HCT116 (cell line): ENCODE measurements around the gene AIFM1. TPM values are rescaled to one million over a fixed set of nuclear protein-coding genes. Genes with fewer than 3 reads are reported as not detected.

Experiments
- ATAC-seq: fragments of 200-7000 bp; cut with Tn5 transposase; 2 replicates; pipeline ENCODE4 v1.9.1; 2020; ENCODE audit warnings: mild to moderate bottlenecking, moderate library complexity
- BruUV-seq: library from RNA; stranded (reverse); fragments of 400-500 nt; replicated peaks from 2 replicates; lab custom pipeline; 2021; lab: Mats Ljungman, UMichigan
- CTCF ChIA-PET: fragments of 300-600 bp; sonication (Branson Sonifier 250); formaldehyde crosslinking; loops from one replicate; lab custom pipeline; 2021; ENCODE audit warnings: antibody characterized with exemption; lab: Charles Lee
- POLR2A ChIA-PET: fragments of 300-600, 350-600 bp; sonication (Branson Sonifier 250); formaldehyde crosslinking; loops from one replicate; lab custom pipeline; 2021; ENCODE audit warnings: antibody characterized with exemption; lab: Charles Lee
- RAD21 ChIA-PET, 2 experiments: fragments of 300-600 bp; sonication (Branson Sonifier 250); formaldehyde crosslinking; loops; one replicate each; lab custom pipeline; 2023; ENCODE audit warnings: low total read pairs in 2 of 2; ENCODE audit not compliant: uncharacterized antibody in 2 of 2, unreplicated experiment in 2 of 2, low non-redundant PET in 1 of 2; lab: Charles Lee
- DNase-seq: peaks from one replicate; pipeline ENCODE4 v3.0.0-alpha.2; 2010; ENCODE audit warnings: low read depth, low spot score
- H2AFZ ChIP-seq: fragments of 200-600 bp; shearing (Covaris generic), sonication (generic); 2 replicates; pipeline ENCODE4 v1.6.1; 2017; ENCODE audit warnings: low read depth, mixed run types, mixed read lengths, antibody characterized with exemption, low read length; ENCODE audit not compliant: poor library complexity, severe bottlenecking
- H3K27ac ChIP-seq: 2 replicates; pipeline ENCODE4 v1.5.1; 2012; ENCODE audit warnings: low read depth, low read length
- H3K27me3 ChIP-seq: fragments of 200-600 bp; sonication (generic); 2 replicates; pipeline ENCODE4 v1.6.1; 2016; ENCODE audit warnings: mixed run types, low read length, mixed read lengths; ENCODE audit not compliant: insufficient read depth
- H3K36me3 ChIP-seq, 2 experiments: fragments of 200-500 bp in 1 of 2; fragments of 200-600 bp in 1 of 2; sonication (Bioruptor generic) in 1 of 2; sonication (generic) in 1 of 2; 2 replicates each; pipeline versions ENCODE4 v1.5.1 to v1.6.1; 2014 to 2016; ENCODE audit warnings: low read length in 2 of 2, inconsistent platforms in 1 of 2, mixed read lengths in 1 of 2, mixed run types in 1 of 2; ENCODE audit not compliant: insufficient read depth in 2 of 2, control insufficient read depth in 1 of 2
- H3K4me1 ChIP-seq, 2 experiments: fragments of 200-600 bp in 1 of 2; sonication (generic) in 1 of 2; 2 replicates each; pipeline versions ENCODE4 v1.5.1 to v1.6.1; 2012 to 2017; ENCODE audit warnings: low read length in 2 of 2, inconsistent platforms in 1 of 2, mild to moderate bottlenecking in 1 of 2, mixed read lengths in 1 of 2, mixed run types in 1 of 2, moderate library complexity in 1 of 2; ENCODE audit not compliant: insufficient read depth in 2 of 2, control insufficient read depth in 1 of 2
- H3K4me2 ChIP-seq: fragments of 200-600 bp; sonication (generic); 2 replicates; pipeline ENCODE4 v1.6.1; 2017; ENCODE audit warnings: mixed run types, low read length, mixed read lengths
- H3K4me3 ChIP-seq, 2 experiments: fragments of 200-600 bp in 1 of 2; sonication (generic) in 1 of 2; replicated peaks in 1 of 2; 2 replicates each; pipeline ENCODE4 v1.5.1; 2011 to 2016; ENCODE audit warnings: low read length in 2 of 2, control low read depth in 1 of 2, low read depth in 1 of 2, mild to moderate bottlenecking in 1 of 2, mixed read lengths in 1 of 2, mixed run types in 1 of 2
- H3K79me2 ChIP-seq: fragments of 200-600 bp; sonication (generic); 2 replicates; pipeline ENCODE4 v1.6.1; 2017; ENCODE audit warnings: mild to moderate bottlenecking, mixed run types, low read length, moderate library complexity, mixed read lengths; ENCODE audit not compliant: insufficient read depth
- H3K9ac ChIP-seq: fragments of 200-600 bp; sonication (generic); 2 replicates; pipeline ENCODE4 v1.6.1; 2016; ENCODE audit warnings: low read length, mixed read lengths
- H3K9me2 ChIP-seq: fragments of 200-600 bp; sonication (generic), shearing (Covaris generic); 2 replicates; pipeline ENCODE4 v1.6.1; 2017; ENCODE audit warnings: mixed run types, mild to moderate bottlenecking, moderate library complexity; ENCODE audit not compliant: insufficient read depth
- H3K9me3 ChIP-seq, 2 experiments: fragments of 200-500 bp in 1 of 2; fragments of 200-600 bp in 1 of 2; sonication (Bioruptor generic) in 1 of 2; sonication (generic) in 1 of 2; 2 replicates each; pipeline ENCODE4 v1.6.1; 2014 to 2017; ENCODE audit warnings: low read length in 2 of 2, mixed read lengths in 2 of 2, inconsistent platforms in 1 of 2, low read depth in 1 of 2, mild to moderate bottlenecking in 1 of 2, mixed run types in 1 of 2, moderate library complexity in 1 of 2; ENCODE audit not compliant: control insufficient read depth in 1 of 2, insufficient read depth in 1 of 2
- H4K20me1 ChIP-seq: fragments of 200-600 bp; sonication (generic), shearing (Covaris generic); 2 replicates; pipeline ENCODE4 v1.6.1; 2017; ENCODE audit warnings: mixed run types, mild to moderate bottlenecking, moderate library complexity; ENCODE audit not compliant: insufficient read depth
- EGR1 ChIP-seq: IDR thresholded peaks from 2 replicates; pipeline ENCODE4 v1.6.1; 2012; ENCODE audit warnings: low read depth
- ELF1 ChIP-seq: IDR thresholded peaks from 2 replicates; pipeline ENCODE4 v1.6.1; 2012; ENCODE audit warnings: low read depth, borderline replicate concordance
- EZH2 ChIP-seq: fragments of 200-600 bp; sonication (generic); IDR thresholded peaks from 2 replicates; pipeline ENCODE4 v1.6.1; 2017; ENCODE audit warnings: antibody characterized with exemption, mixed run types
- EZH2phosphoT487 ChIP-seq: fragments of 200-600 bp; IDR thresholded peaks from 2 replicates; pipeline ENCODE4 v1.6.1; 2018; ENCODE audit warnings: antibody characterized with exemption, borderline replicate concordance
- POLR2A ChIP-seq: IDR thresholded peaks from 2 replicates; pipeline ENCODE4 v1.7.0; 2011; ENCODE audit warnings: borderline replicate concordance; ENCODE audit not compliant: insufficient read depth, insufficient read length; ENCODE audit errors: extremely low read depth
- POLR2AphosphoS5 ChIP-seq: IDR thresholded peaks from 2 replicates; pipeline ENCODE4 v1.6.1; 2011; ENCODE audit warnings: mild to moderate bottlenecking, low read depth, low read length, moderate library complexity
- SIN3A ChIP-seq: IDR thresholded peaks from 2 replicates; pipeline ENCODE4 v1.6.1; 2012; ENCODE audit warnings: low read depth
- SRF ChIP-seq: IDR thresholded peaks from 2 replicates; pipeline ENCODE4 v1.6.1; 2012; ENCODE audit warnings: low read depth
- ZFX ChIP-seq: fragments of 450-650 bp; IDR thresholded peaks from 2 replicates; pipeline ENCODE4 v1.6.1; 2017
- intact Hi-C: fragments of 100-400 bp; cut with micrococcal nuclease; formaldehyde crosslinking; loops from 2 replicates; pipeline ENCODE4 v1.10.0; 2022
- total RNA-seq: library from RNA; stranded (reverse); gene quantifications from one replicate; pipeline ENCODE4 v1.2.1, GENCODE V29; 2021; ENCODE audit not compliant: unreplicated experiment
- TF ChIP-seq, protein P1 (sequence below), 3 experiments: fragments of 200-600 bp in 1 of 3; sonication (generic) in 1 of 3; IDR thresholded peaks in 2 of 3; conservative IDR thresholded peaks in 1 of 3; 2 replicates each; pipeline ENCODE4 v1.5.1; 2012 to 2017; ENCODE audit warnings: low read depth in 2 of 3, low read length in 2 of 3, antibody characterized with exemption in 1 of 3, borderline replicate concordance in 1 of 3, control low read depth in 1 of 3, mild to moderate bottlenecking in 1 of 3, mixed read lengths in 1 of 3, mixed run types in 1 of 3, moderate library complexity in 1 of 3; ENCODE audit not compliant: insufficient read depth in 1 of 3
- TF ChIP-seq, protein P2 (sequence below): IDR thresholded peaks from 2 replicates; pipeline ENCODE4 v1.6.1; 2012
- TF ChIP-seq, protein P3 (sequence below): IDR thresholded peaks from 2 replicates; pipeline ENCODE4 v1.6.1; 2012; ENCODE audit warnings: low read depth

AIFM1 gene
- total RNA-seq, 1 experiment from 2014 or later: 50.0 TPM

DNA sequence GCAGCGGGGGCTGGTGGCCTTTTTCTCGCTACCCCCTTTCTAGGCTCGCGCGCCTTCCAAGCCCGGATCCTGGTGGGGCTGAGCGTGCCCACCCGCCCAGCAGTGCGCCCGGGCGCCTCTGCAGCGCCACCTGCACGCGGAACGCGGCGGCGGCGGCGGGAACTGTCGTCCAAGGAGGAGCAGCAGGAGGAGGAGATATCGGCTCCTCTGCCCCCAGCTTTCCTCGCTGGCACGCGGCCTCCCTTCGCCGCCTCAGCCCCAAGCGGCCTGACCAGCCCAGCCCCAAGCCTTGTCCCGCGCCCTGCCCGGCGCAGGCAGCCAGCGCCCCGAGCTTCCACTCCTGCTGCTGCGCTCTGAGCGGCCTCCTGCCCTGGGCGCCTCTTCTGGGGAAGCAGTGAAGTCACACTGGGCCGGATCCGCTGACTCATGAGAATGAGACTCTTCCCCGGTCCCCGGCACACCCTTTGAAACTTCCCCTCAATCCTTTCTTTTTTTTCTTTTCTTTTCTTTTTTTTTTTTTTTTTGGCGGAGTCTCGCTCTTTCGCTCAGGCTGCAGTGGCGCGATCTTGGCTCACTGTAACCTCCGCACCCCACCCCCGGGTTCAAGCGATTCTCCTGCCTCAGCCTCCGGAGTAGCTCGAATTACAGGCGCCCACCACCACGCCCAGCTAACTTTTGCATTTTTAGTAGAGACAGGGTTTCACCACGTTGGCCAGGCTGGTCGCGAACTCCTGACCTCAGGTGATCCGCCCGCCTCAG is 44.7 kb downstream of the AIFM1 start:
- no TSS peak for BruUV-seq
- TF ChIP-seq POLR2A: no peak
- TF ChIP-seq ZFX: peak; percentile 12; the same call in 1 of the 2 replicates
- TF ChIP-seq, protein P1, sequence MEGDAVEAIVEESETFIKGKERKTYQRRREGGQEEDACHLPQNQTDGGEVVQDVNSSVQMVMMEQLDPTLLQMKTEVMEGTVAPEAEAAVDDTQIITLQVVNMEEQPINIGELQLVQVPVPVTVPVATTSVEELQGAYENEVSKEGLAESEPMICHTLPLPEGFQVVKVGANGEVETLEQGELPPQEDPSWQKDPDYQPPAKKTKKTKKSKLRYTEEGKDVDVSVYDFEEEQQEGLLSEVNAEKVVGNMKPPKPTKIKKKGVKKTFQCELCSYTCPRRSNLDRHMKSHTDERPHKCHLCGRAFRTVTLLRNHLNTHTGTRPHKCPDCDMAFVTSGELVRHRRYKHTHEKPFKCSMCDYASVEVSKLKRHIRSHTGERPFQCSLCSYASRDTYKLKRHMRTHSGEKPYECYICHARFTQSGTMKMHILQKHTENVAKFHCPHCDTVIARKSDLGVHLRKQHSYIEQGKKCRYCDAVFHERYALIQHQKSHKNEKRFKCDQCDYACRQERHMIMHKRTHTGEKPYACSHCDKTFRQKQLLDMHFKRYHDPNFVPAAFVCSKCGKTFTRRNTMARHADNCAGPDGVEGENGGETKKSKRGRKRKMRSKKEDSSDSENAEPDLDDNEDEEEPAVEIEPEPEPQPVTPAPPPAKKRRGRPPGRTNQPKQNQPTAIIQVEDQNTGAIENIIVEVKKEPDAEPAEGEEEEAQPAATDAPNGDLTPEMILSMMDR (IDR thresholded peaks at IDR 0.05 in 2 of 3, conservative IDR thresholded peaks at IDR 0.05 in 1 of 3; ENCODE audit: borderline replicate concordance in 1 of 3, insufficient read depth in 1 of 3, low read depth in 2 of 3, low read length in 2 of 3): peak in 2 of 3 experiments; percentile 53 to 64; a peak in 4 of 6 replicates
- CTCF ChIA-PET: interaction anchor here (0.8 to 1.4 kb wide), 3 partner anchors 12 to 41 kb away, joined by 3 to 4 read pairs (median 4); no protein-coding TSS in a partner anchor
- intact Hi-C loops: loop anchor here (10.0 kb wide), 1 partner anchor 46 kb away; no protein-coding TSS in a partner anchor
- DNase-seq: no peak
- Histone ChIP-seq H3K79me2 (no peaks in the 10 kb centered on the region), H2AFZ (no peak overlapping the region), H3K9ac (peak overlapping the region; percentile 59), H3K4me1 (peaks cover 23 to 43% of the 10 kb centered on the region in 2 experiments), H3K27me3 (no peaks in the 10 kb centered on the region), H3K36me3 (no peaks in the 10 kb centered on the region), H3K4me2 (peak overlapping the region; percentile 73), H3K4me3 (peak overlapping the region; percentile 26 to 47), H4K20me1 (no peaks in the 10 kb centered on the region), H3K27ac (peak overlapping the region; percentile 69), H3K9me2 (no peaks in the 10 kb centered on the region), H3K9me3 (no peaks in the 10 kb centered on the region)
- peak; percentile 87 for ATAC-seq
- POLR2A ChIA-PET: interaction anchor here (0.7 kb wide), 1 partner anchor 52 kb away, joined by 4 read pairs; no protein-coding TSS in a partner anchor
- RAD21 ChIA-PET: no interaction called here

DNA sequence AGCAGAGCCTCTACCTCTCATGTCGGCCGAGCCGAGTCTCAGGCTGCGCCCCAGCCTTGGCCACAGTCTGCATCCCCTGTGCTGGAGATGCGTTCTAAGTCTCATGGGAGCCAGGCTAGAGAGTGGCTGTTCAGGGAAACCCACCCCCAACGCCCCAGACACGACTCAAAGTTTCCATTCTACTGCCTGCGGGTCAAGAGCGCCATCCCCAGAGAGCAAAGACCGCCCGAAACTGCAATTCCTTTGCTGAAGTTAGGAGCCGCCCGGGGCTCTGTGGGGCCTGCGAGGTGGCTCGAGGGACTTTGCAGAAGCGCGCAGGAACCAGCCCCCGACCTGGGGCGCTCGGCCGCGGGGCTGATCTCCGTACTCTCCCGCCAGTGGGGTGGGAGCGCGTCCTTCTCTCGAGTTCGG is 45.3 kb downstream of the AIFM1 start:
- no TSS peak for BruUV-seq
- TF ChIP-seq ZFX (no peak), SIN3A (no peak), SRF (no peak), EZH2phosphoT487 (no peak), EGR1 (no peak), ELF1 (no peak), POLR2AphosphoS5 (no peak), EZH2 (no peak)
- TF ChIP-seq, protein P2, sequence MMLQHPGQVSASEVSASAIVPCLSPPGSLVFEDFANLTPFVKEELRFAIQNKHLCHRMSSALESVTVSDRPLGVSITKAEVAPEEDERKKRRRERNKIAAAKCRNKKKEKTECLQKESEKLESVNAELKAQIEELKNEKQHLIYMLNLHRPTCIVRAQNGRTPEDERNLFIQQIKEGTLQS: no peak
- TF ChIP-seq, protein P3, sequence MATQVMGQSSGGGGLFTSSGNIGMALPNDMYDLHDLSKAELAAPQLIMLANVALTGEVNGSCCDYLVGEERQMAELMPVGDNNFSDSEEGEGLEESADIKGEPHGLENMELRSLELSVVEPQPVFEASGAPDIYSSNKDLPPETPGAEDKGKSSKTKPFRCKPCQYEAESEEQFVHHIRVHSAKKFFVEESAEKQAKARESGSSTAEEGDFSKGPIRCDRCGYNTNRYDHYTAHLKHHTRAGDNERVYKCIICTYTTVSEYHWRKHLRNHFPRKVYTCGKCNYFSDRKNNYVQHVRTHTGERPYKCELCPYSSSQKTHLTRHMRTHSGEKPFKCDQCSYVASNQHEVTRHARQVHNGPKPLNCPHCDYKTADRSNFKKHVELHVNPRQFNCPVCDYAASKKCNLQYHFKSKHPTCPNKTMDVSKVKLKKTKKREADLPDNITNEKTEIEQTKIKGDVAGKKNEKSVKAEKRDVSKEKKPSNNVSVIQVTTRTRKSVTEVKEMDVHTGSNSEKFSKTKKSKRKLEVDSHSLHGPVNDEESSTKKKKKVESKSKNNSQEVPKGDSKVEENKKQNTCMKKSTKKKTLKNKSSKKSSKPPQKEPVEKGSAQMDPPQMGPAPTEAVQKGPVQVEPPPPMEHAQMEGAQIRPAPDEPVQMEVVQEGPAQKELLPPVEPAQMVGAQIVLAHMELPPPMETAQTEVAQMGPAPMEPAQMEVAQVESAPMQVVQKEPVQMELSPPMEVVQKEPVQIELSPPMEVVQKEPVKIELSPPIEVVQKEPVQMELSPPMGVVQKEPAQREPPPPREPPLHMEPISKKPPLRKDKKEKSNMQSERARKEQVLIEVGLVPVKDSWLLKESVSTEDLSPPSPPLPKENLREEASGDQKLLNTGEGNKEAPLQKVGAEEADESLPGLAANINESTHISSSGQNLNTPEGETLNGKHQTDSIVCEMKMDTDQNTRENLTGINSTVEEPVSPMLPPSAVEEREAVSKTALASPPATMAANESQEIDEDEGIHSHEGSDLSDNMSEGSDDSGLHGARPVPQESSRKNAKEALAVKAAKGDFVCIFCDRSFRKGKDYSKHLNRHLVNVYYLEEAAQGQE: no peak
- TF ChIP-seq, all 23 proteins: peak for 0
- Histone ChIP-seq H3K4me3 (no peak overlapping the region), H3K27me3 (no peaks in the 10 kb centered on the region), H4K20me1 (no peaks in the 10 kb centered on the region), H3K27ac (no peak overlapping the region; the same call in 1 of the 2 replicates), H3K36me3 (no peaks in the 10 kb centered on the region), H3K9ac (peak overlapping the region; percentile 59; the same call in 1 of the 2 replicates), H3K4me2 (peak overlapping the region; percentile 73), H3K9me3 (no peaks in the 10 kb centered on the region), H3K4me1 (peaks cover 23 to 48% of the 10 kb centered on the region in 2 experiments), H2AFZ (no peak overlapping the region), H3K9me2 (no peaks in the 10 kb centered on the region), H3K79me2 (no peaks in the 10 kb centered on the region)
- CTCF ChIA-PET: interaction anchor here (1.1 to 1.4 kb wide), 2 partner anchors 12 to 41 kb away, joined by 3 to 4 read pairs; no protein-coding TSS in a partner anchor
- no peak for DNase-seq
- peak; percentile 4; the same call in 1 of the 2 replicates for ATAC-seq
- RAD21 ChIA-PET: no interaction called here
- POLR2A ChIA-PET: interaction anchor here (0.7 kb wide), 1 partner anchor 52 kb away, joined by 4 read pairs; no protein-coding TSS in a partner anchor
- intact Hi-C loops: loop anchor here (10.0 kb wide), 1 partner anchor 46 kb away; no protein-coding TSS in a partner anchor
